HCT116 (cell line): ENCODE results near the gene DRC7. TPM values are rescaled to one million over a fixed set of nuclear protein-coding genes. Genes with fewer than 3 reads are reported as not detected.

Experiments used
- ATAC-seq: fragments of 200-7000 bp; cut with Tn5 transposase; 2 replicates; pipeline ENCODE4 v1.9.1; 2020; ENCODE audit warnings: mild to moderate bottlenecking, moderate library complexity
- BruUV-seq: library from RNA; stranded (reverse); fragments of 400-500 nt; replicated peaks from 2 replicates; lab custom pipeline; 2021; lab: Mats Ljungman, UMichigan
- CTCF ChIA-PET: fragments of 300-600 bp; sonication (Branson Sonifier 250); formaldehyde crosslinking; loops from one replicate; lab custom pipeline; 2021; ENCODE audit warnings: antibody characterized with exemption; lab: Charles Lee
- POLR2A ChIA-PET: fragments of 300-600, 350-600 bp; sonication (Branson Sonifier 250); formaldehyde crosslinking; loops from one replicate; lab custom pipeline; 2021; ENCODE audit warnings: antibody characterized with exemption; lab: Charles Lee
- RAD21 ChIA-PET, 2 experiments: fragments of 300-600 bp; sonication (Branson Sonifier 250); formaldehyde crosslinking; loops; one replicate each; lab custom pipeline; 2023; ENCODE audit warnings: low total read pairs in 2 of 2; ENCODE audit not compliant: uncharacterized antibody in 2 of 2, unreplicated experiment in 2 of 2, low non-redundant PET in 1 of 2; lab: Charles Lee
- DNase-seq: peaks from one replicate; pipeline ENCODE4 v3.0.0-alpha.2; 2010; ENCODE audit warnings: low read depth, low spot score
- H2AFZ ChIP-seq: fragments of 200-600 bp; shearing (Covaris generic), sonication (generic); 2 replicates; pipeline ENCODE4 v1.6.1; 2017; ENCODE audit warnings: low read depth, mixed run types, mixed read lengths, antibody characterized with exemption, low read length; ENCODE audit not compliant: poor library complexity, severe bottlenecking
- H3K27ac ChIP-seq: 2 replicates; pipeline ENCODE4 v1.5.1; 2012; ENCODE audit warnings: low read depth, low read length
- H3K27me3 ChIP-seq: fragments of 200-600 bp; sonication (generic); 2 replicates; pipeline ENCODE4 v1.6.1; 2016; ENCODE audit warnings: mixed run types, low read length, mixed read lengths; ENCODE audit not compliant: insufficient read depth
- H3K36me3 ChIP-seq, 2 experiments: fragments of 200-500 bp in 1 of 2; fragments of 200-600 bp in 1 of 2; sonication (Bioruptor generic) in 1 of 2; sonication (generic) in 1 of 2; 2 replicates each; pipeline versions ENCODE4 v1.5.1 to v1.6.1; 2014 to 2016; ENCODE audit warnings: low read length in 2 of 2, inconsistent platforms in 1 of 2, mixed read lengths in 1 of 2, mixed run types in 1 of 2; ENCODE audit not compliant: insufficient read depth in 2 of 2, control insufficient read depth in 1 of 2
- H3K4me1 ChIP-seq, 2 experiments: fragments of 200-600 bp in 1 of 2; sonication (generic) in 1 of 2; 2 replicates each; pipeline versions ENCODE4 v1.5.1 to v1.6.1; 2012 to 2017; ENCODE audit warnings: low read length in 2 of 2, inconsistent platforms in 1 of 2, mild to moderate bottlenecking in 1 of 2, mixed read lengths in 1 of 2, mixed run types in 1 of 2, moderate library complexity in 1 of 2; ENCODE audit not compliant: insufficient read depth in 2 of 2, control insufficient read depth in 1 of 2
- H3K4me2 ChIP-seq: fragments of 200-600 bp; sonication (generic); 2 replicates; pipeline ENCODE4 v1.6.1; 2017; ENCODE audit warnings: mixed run types, low read length, mixed read lengths
- H3K4me3 ChIP-seq, 2 experiments: fragments of 200-600 bp in 1 of 2; sonication (generic) in 1 of 2; replicated peaks in 1 of 2; 2 replicates each; pipeline ENCODE4 v1.5.1; 2011 to 2016; ENCODE audit warnings: low read length in 2 of 2, control low read depth in 1 of 2, low read depth in 1 of 2, mild to moderate bottlenecking in 1 of 2, mixed read lengths in 1 of 2, mixed run types in 1 of 2
- H3K79me2 ChIP-seq: fragments of 200-600 bp; sonication (generic); 2 replicates; pipeline ENCODE4 v1.6.1; 2017; ENCODE audit warnings: mild to moderate bottlenecking, mixed run types, low read length, moderate library complexity, mixed read lengths; ENCODE audit not compliant: insufficient read depth
- H3K9ac ChIP-seq: fragments of 200-600 bp; sonication (generic); 2 replicates; pipeline ENCODE4 v1.6.1; 2016; ENCODE audit warnings: low read length, mixed read lengths
- H3K9me2 ChIP-seq: fragments of 200-600 bp; sonication (generic), shearing (Covaris generic); 2 replicates; pipeline ENCODE4 v1.6.1; 2017; ENCODE audit warnings: mixed run types, mild to moderate bottlenecking, moderate library complexity; ENCODE audit not compliant: insufficient read depth
- H3K9me3 ChIP-seq, 2 experiments: fragments of 200-500 bp in 1 of 2; fragments of 200-600 bp in 1 of 2; sonication (Bioruptor generic) in 1 of 2; sonication (generic) in 1 of 2; 2 replicates each; pipeline ENCODE4 v1.6.1; 2014 to 2017; ENCODE audit warnings: low read length in 2 of 2, mixed read lengths in 2 of 2, inconsistent platforms in 1 of 2, low read depth in 1 of 2, mild to moderate bottlenecking in 1 of 2, mixed run types in 1 of 2, moderate library complexity in 1 of 2; ENCODE audit not compliant: control insufficient read depth in 1 of 2, insufficient read depth in 1 of 2
- H4K20me1 ChIP-seq: fragments of 200-600 bp; sonication (generic), shearing (Covaris generic); 2 replicates; pipeline ENCODE4 v1.6.1; 2017; ENCODE audit warnings: mixed run types, mild to moderate bottlenecking, moderate library complexity; ENCODE audit not compliant: insufficient read depth
- ATF3 ChIP-seq: IDR thresholded peaks from 2 replicates; pipeline ENCODE4 v1.6.1; 2012
- CBX3 ChIP-seq: IDR thresholded peaks from 2 replicates; pipeline ENCODE4 v1.6.1; 2012; ENCODE audit warnings: low read depth
- CEBPB ChIP-seq: IDR thresholded peaks from 2 replicates; pipeline ENCODE4 v1.6.1; 2012; ENCODE audit warnings: low read depth
- EGR1 ChIP-seq: IDR thresholded peaks from 2 replicates; pipeline ENCODE4 v1.6.1; 2012; ENCODE audit warnings: low read depth
- EZH2 ChIP-seq: fragments of 200-600 bp; sonication (generic); IDR thresholded peaks from 2 replicates; pipeline ENCODE4 v1.6.1; 2017; ENCODE audit warnings: antibody characterized with exemption, mixed run types
- FOSL1 ChIP-seq: IDR thresholded peaks from 2 replicates; pipeline ENCODE4 v1.6.1; 2012; ENCODE audit warnings: low read depth
- JUND ChIP-seq: IDR thresholded peaks from 2 replicates; pipeline ENCODE4 v1.6.1; 2012
- MAX ChIP-seq: IDR thresholded peaks from 2 replicates; pipeline ENCODE4 v1.6.1; 2012
- POLR2A ChIP-seq: IDR thresholded peaks from 2 replicates; pipeline ENCODE4 v1.7.0; 2011; ENCODE audit warnings: borderline replicate concordance; ENCODE audit not compliant: insufficient read depth, insufficient read length; ENCODE audit errors: extremely low read depth
- POLR2AphosphoS5 ChIP-seq: IDR thresholded peaks from 2 replicates; pipeline ENCODE4 v1.6.1; 2011; ENCODE audit warnings: mild to moderate bottlenecking, low read depth, low read length, moderate library complexity
- RAD21 ChIP-seq: IDR thresholded peaks from 2 replicates; pipeline ENCODE4 v1.6.1; 2012; ENCODE audit warnings: low read depth, mild to moderate bottlenecking
- REST ChIP-seq: IDR thresholded peaks from 2 replicates; pipeline ENCODE4 v1.6.1; 2012; ENCODE audit warnings: low read depth
- SIN3A ChIP-seq: IDR thresholded peaks from 2 replicates; pipeline ENCODE4 v1.6.1; 2012; ENCODE audit warnings: low read depth
- SP1 ChIP-seq: IDR thresholded peaks from 2 replicates; pipeline ENCODE4 v1.6.1; 2012; ENCODE audit warnings: low read depth
- SRF ChIP-seq: IDR thresholded peaks from 2 replicates; pipeline ENCODE4 v1.6.1; 2012; ENCODE audit warnings: low read depth
- YY1 ChIP-seq: IDR thresholded peaks from 2 replicates; pipeline ENCODE4 v1.6.1; 2011; ENCODE audit warnings: low read length, low read depth, moderate library complexity, mild to moderate bottlenecking; ENCODE audit not compliant: insufficient replicate concordance; ENCODE audit errors: extremely low read depth
- ZNF274 ChIP-seq: fragments of 200-500 bp; sonication (Bioruptor generic); IDR thresholded peaks from 2 replicates; pipeline ENCODE4 v1.6.1; 2014; ENCODE audit warnings: mild to moderate bottlenecking, low read depth, low read length, inconsistent platforms
- intact Hi-C: fragments of 100-400 bp; cut with micrococcal nuclease; formaldehyde crosslinking; loops from 2 replicates; pipeline ENCODE4 v1.10.0; 2022
- total RNA-seq: library from RNA; stranded (reverse); gene quantifications from one replicate; pipeline ENCODE4 v1.2.1, GENCODE V29; 2021; ENCODE audit not compliant: unreplicated experiment

Gene DRC7
- total RNA-seq, 1 experiment from 2014 or later, result 0.91 TPM

GRCh38 chr16:57679767-57680482 is 14.7 kb upstream of the DRC7 start:
- peaks cover 0 to 7% of the 10 kb centered on the region in 2 experiments; a peak in 1 of 4 replicates for H3K4me1 ChIP-seq
- H3K9ac ChIP-seq, result no peak overlapping the region
- ChIA-PET POLR2A (no interaction called here), RAD21 (no interaction called here)
- H3K4me3 ChIP-seq, result no peak overlapping the region
- no peak overlapping the region for H3K4me2 ChIP-seq
- no peaks in the 10 kb centered on the region for H4K20me1 ChIP-seq
- BruUV-seq, result no TSS peak
- H3K79me2 ChIP-seq, result no peaks in the 10 kb centered on the region
- no peak for ATAC-seq
- TF ChIP-seq CBX3 (no peak), FOSL1 (no peak), POLR2AphosphoS5 (no peak), POLR2A (no peak), REST (no peak), YY1 (no peak), MAX (no peak), ZNF274 (no peak), CEBPB (no peak), SIN3A (no peak), EGR1 (no peak), EZH2 (no peak), ATF3 (no peak), JUND (no peak), SP1 (no peak), RAD21 (no peak), SRF (no peak)
- TF ChIP-seq, all 23 proteins: peak for 0
- Histone ChIP-seq H3K27ac (no peak overlapping the region), H3K9me2 (no peaks in the 10 kb centered on the region), H3K27me3 (no peaks in the 10 kb centered on the region), H3K36me3 (no peaks in the 10 kb centered on the region), H3K9me3 (no peaks in the 10 kb centered on the region), H2AFZ (no peak overlapping the region)
- intact Hi-C loops, result no loop called here
- no peak for DNase-seq
- CTCF ChIA-PET, result no interaction called here
